ENCODE results near the gene CRTC2.

CRTC2 gene

GRCh38 chr1:153976819-153977249 lies 18.4 kb upstream of the CRTC2 start:
- DNase-seq: peak in 1 of 10 donors; percentile 47
- intact Hi-C loops (cut with DNase I): no loop called here

DNA sequence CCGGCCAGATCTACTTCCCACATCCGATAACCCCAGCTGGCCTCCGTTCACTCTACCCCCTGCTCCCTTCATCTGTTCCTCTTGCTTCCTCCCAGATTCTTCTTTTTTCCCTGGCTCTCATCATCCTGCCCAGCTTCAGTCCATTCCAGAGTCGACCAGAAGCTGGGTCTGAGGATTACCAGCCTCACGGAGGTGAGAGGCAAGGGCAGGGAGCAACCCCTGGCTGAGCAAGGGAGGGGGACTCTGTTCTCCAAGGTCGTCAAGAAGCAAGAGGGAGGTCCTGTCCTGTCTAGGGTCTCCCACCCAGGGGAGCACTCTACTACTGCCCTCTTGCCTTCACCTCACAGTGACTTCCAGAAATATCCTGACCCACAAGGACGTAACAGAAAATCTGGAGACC lies 15.1 kb upstream of the CRTC2 start:
- DNase-seq: no peak

DNA sequence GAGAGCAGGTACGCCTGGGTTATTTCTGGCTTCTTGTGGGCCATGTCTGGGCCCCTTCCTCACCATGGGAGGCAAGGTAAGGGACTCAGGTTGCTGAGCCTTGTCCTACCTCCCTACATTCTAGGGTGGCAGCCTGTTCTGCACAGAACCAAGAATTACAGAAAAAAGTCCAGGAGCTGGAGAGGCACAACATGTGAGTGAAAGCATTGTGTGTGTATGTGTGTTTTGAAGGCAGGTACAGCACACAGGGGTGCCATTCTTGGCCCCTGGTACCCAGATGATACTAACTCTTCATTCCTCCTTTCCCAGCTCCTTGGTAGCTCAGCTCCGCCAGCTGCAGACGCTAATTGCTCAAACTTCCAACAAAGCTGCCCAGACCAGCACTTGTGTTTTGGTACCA lies 14.7 kb upstream of the CRTC2 start:
- intact Hi-C loops (cut with DNase I): no loop called here
- peak in 1 of 10 donors; percentile 4 for DNase-seq

More for the DNA sequence above, 15.1 kb upstream of the CRTC2 start:
- intact Hi-C loops (cut with DNase I): no loop called here

DNA sequence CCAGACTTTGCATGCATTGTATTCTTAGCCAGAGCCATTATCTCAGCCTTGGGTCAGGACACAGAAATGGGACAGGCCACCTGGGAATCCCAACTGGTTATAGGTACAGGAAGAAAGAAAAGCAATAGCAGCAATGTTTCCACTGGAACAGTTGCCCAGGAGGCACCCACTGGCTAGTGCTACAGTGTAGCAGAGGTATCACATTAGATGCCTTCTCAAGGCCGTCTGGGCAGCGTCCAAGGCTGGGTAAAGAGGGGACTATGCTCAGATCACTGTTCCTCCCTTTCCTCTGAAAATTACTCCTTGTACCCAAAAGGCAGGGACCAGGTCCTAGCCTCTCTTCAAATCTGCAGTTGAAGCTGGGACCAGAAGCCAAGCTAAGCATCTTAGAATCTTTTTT lies 11.9 kb upstream of the CRTC2 start:
- intact Hi-C loops (cut with DNase I): no loop called here
- peak in 1 of 10 donors; percentile 43 for DNase-seq

DNA sequence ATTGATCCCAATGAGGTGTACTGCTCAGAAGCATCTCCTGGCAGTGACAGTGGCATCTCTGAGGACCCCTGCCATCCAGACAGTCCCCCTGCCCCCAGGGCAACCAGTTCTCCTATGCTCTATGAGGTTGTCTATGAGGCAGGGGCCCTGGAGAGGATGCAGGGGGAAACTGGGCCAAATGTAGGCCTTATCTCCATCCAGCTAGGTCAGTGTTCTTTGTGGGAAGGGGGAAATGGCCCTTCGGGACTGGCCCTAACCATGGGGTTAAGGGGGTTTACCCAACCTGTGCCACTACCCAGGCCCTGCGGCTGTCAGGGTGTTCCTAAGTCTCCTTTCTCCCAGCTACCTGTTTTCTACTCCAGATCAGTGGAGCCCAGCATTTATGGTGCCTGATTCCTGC lies 10.6 kb upstream of the CRTC2 start:
- peak in 1 of 10 donors; percentile 21 for DNase-seq
- intact Hi-C loops (cut with DNase I): no loop called here

- intact Hi-C loops (cut with DNase I): no loop called here
- peak in 1 of 10 donors; percentile 80 for DNase-seq
These were observed 10.0 kb upstream of the CRTC2 start for GRCh38 chr1:153968408-153968807.

GRCh38 chr1:153968000-153968363 lies 9.6 kb upstream of the CRTC2 start:
- peak in 2 of 10 donors; percentile 36 to 70 for DNase-seq
- intact Hi-C loops (cut with DNase I): no loop called here

DNA sequence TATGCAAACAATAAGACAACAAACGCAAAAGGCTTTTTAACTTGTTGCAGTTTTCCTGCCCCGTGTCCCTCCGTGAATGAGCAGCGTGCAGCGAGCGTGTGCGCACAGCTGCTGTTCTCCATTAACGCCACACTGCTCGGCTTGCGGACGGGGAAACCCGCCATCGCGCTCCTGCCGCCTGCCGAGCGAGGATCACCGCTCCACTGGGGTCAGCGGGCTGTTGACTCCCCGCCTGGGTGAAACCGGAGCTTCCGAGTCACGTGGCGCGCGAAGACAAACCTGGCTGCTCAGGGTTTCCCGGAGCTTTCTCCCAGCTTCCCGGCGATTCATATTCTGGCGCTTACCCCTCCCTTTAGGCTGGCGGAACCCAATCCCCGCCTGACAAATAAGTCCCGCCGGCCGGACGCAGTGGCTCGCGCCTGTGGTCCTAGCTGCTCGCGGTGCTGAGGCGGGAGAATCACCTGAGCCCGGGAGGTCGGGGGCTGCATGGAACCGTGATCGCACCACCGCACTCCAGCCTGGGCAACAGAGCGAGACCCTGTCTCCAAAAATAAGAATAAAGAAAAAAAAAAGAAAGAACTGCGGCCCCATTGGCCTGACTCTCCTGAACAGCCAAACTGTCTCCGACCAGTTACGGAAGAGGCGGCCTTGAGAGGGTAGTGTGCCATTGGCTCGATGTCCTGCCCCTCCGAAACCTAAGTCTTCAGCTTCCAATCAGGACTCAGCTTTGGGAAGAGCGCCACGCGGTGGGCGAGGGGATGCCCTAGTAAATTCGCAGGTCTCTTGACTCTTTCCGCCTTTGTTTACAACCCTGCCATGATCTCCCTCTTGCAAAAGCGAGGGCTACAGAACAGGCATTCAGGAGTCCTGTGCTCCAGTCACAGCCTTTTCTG lies 8.9 kb upstream of the CRTC2 start, which contains the start of gene CREB3L4:
Gene CREB3L4, plus strand, starts transcription at position 796 of the 893 bp plus-strand sequence. CDS start 624 bp downstream, outside the sequence.
- intact Hi-C loops (cut with DNase I): no loop called here

GRCh38 chr1:153963850-153964331 lies 5.5 kb upstream of the CRTC2 start:
- peak in 3 of 10 donors; percentile 10 to 86 (median 80) for DNase-seq
- intact Hi-C loops (cut with DNase I): no loop called here

More for the DNA sequence above, 8.9 kb upstream of the CRTC2 start, which contains the start of gene CREB3L4:
- DNase-seq: peak; percentile 82 to 99 (median 90)

DNA sequence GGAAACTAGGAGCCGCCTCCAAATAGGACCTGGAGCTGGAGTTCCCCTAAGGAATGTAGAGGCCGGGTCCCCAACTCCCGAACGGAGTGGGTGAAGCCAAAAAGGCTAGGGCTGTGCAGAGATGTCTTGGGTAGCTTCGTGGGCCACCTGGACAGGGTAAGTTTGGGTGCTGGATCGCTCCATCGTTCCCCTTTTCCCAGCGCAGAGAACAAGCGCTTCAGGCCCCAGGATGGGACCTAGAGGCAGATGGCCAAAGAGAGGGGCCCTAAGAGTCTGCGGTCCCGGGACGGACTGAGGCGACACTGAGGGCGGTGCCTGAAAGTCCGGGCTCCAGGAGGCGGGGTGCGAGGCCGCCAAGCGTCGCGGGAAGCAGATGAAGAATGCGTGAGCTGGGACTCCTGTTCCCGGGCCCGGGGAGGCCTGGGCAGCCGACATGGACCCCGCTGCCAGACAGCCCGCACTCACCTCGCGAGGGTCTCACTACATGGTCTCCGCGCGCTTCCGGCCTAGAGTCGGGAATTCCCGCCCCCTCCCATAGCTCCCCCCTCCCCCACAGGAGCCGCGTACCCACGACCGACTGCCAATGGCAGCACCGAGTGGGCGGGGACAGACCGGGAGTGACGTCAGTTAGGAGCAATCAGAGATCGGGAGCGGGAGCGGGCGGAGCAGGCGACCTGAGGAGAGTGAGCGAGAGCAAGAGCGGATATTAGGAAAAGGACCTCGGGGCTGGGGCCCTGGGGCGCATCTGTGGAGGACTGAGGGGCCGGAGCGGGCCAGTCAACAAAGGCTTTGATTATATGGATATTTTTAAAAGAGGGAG lies 4.8 kb upstream of the CRTC2 start, which contains the start of gene SLC39A1:
Gene SLC39A1, minus strand, starts transcription at position 508 of the 820 bp plus-strand sequence. CDS start 822 bp downstream, outside the sequence.
- intact Hi-C loops (cut with DNase I): no loop called here
- peak; percentile 96 to 100 (median 99) for DNase-seq

GRCh38 chr1:153962088-153963029 lies 3.9 kb upstream of the CRTC2 start:
- peak in 1 of 10 donors; percentile 83 for DNase-seq
- intact Hi-C loops (cut with DNase I): no loop called here

DNA sequence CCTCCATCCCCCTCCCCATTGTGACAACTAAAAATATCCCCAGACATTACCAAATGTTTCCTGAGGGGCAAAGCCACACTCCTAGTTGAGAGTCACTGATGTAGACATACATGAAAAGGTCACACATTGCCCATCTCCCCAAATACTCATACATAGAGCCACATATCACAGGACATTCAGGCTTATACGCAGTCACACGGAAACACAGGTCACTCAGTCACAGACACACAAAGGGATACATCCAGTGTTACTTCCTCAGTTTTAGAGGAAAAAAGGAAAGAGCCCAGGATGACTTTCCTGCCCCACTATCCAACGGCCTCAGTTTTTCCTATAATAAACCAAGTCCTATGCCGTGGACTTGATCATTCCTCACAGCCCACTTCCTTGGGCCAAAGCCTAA lies 3.0 kb upstream of the CRTC2 start:
- intact Hi-C loops (cut with DNase I): no loop called here

DNA sequence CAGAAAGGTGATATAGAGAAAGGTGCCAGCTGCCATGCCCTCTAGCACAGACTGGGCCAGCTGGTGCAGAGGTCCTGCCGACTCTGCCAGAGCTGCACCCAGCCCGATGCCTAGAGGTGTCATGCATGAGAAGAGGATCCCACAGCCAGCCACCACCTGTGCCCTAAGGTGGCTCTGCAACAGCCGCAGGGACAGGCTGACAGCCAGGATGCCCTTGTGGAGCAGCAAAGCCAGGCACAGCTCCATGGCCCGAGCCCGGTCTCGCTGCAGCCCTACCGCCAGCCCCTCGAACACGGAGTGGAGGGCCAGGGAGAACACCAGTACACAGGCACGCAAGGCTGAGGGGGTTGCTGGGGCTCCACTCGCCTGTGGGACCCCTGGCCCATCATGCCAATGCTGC lies 1.8 kb upstream of the CRTC2 start:
- intact Hi-C loops (cut with DNase I): no loop called here
- DNase-seq: peak in 1 of 10 donors; percentile 79

More for the DNA sequence above, 3.0 kb upstream of the CRTC2 start:
- DNase-seq: no peak

GRCh38 chr1:153959454-153959853 lies 1.0 kb upstream of the CRTC2 start:
- intact Hi-C loops (cut with DNase I): no loop called here
- peak in 1 of 10 donors; percentile 32 for DNase-seq

GRCh38 chr1:153958961-153959260 lies 499 bp upstream of the CRTC2 start:
- DNase-seq: no peak
- intact Hi-C loops (cut with DNase I): loop anchor here (1.0 kb wide), 1 partner anchor 13 kb away; the partner anchor contains the start of gene DENND4B

DNA sequence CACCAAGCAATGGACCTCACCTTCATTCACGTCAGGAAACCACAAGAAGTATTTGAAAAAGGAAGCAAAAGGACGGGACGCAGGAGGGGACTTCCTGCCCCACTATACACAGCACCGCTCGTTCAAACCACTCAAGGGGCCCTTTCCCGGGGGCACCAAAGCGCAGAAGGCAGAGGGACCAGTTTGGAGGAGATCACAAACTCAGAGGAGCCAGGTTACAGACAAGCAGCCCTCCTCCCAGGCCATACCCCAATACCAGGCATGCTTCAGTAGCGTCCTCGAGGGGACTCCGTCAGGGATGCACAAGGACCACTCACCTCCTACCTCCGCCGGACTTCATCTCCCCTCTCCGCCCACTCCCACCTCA lies 685 bp downstream of the CRTC2 start:
- intact Hi-C loops (cut with DNase I): loop anchor here (1.0 kb wide), 1 partner anchor 11 kb away; the partner anchor contains the start of gene DENND4B
- DNase-seq: no peak

GRCh38 chr1:153956997-153957715 lies 1.3 kb downstream of the CRTC2 start:
- intact Hi-C loops (cut with DNase I): no loop called here
- DNase-seq: no peak

- intact Hi-C loops (cut with DNase I): no loop called here
- no peak for DNase-seq
These were observed 3.6 kb downstream of the CRTC2 start for GRCh38 chr1:153954826-153955225.

- intact Hi-C loops (cut with DNase I): no loop called here
- no peak for DNase-seq
These were observed 4.5 kb downstream of the CRTC2 start for GRCh38 chr1:153953859-153954365.
